Bronchial epithelial cell (primary cell): ENCODE data around the gene ITGA4. TPM values are rescaled to one million over a fixed set of nuclear protein-coding genes. Genes with fewer than 3 reads are reported as not detected.

ENCODE experiments used
- DNase-seq: peaks from one replicate; pipeline ENCODE4 v3.0.0-alpha.2; 2010; ENCODE audit warnings: low read depth
- FAIRE-seq: peaks from 2 replicates; lab custom pipeline; 2011; peaks lifted over from hg19 to GRCh38; lab: Jason Lieb, UNC
- H3K27me3 ChIP-seq: 2 replicates; pipeline ENCODE4 v1.5.1; 2011; ENCODE audit warnings: low read length; ENCODE audit not compliant: control insufficient read depth, insufficient read depth
- H3K36me3 ChIP-seq: 2 replicates; pipeline ENCODE4 v1.5.1; 2011; ENCODE audit warnings: low read length; ENCODE audit not compliant: control insufficient read depth, insufficient read depth
- H3K4me3 ChIP-seq: 2 replicates; pipeline ENCODE4 v1.5.1; 2011; ENCODE audit warnings: mild to moderate bottlenecking, low read depth, low read length, control low read depth
- CTCF ChIP-seq: IDR thresholded peaks from 2 replicates; pipeline ENCODE4 v1.5.1; 2011; ENCODE audit warnings: mild to moderate bottlenecking, moderate library complexity, low read length, control low read depth, inconsistent platforms; ENCODE audit not compliant: insufficient read depth, severe bottlenecking
- total RNA-seq: library from RNA; depleted of rRNA; stranded (reverse); fragments of >200 nt; gene quantifications from 2 replicates; pipeline ENCODE4 v1.2.1, GENCODE V29; 2014

The ITGA4 gene
- total RNA-seq, 1 donor from 2014 or later: 0.79 TPM

- H3K4me3 ChIP-seq: no peak overlapping the region
- DNase-seq: no peak
- no peak for FAIRE-seq
- H3K36me3 ChIP-seq: no peaks in the 10 kb centered on the region
- TF ChIP-seq CTCF: no peak
- no peaks in the 10 kb centered on the region for H3K27me3 ChIP-seq
Observed at GRCh38 chr2:181421131-181421458, 36.1 kb upstream of the ITGA4 start.

GRCh38 chr2:181421464-181421863 lies 35.7 kb upstream of the ITGA4 start:
- no peak for DNase-seq
- no peak for FAIRE-seq
- TF ChIP-seq CTCF: no peak
- Histone ChIP-seq H3K27me3 (no peaks in the 10 kb centered on the region), H3K4me3 (no peak overlapping the region), H3K36me3 (no peaks in the 10 kb centered on the region)

- TF ChIP-seq CTCF: no peak
- FAIRE-seq (no peak), DNase-seq (no peak)
- no peaks in the 10 kb centered on the region for H3K27me3 ChIP-seq
- no peak overlapping the region for H3K4me3 ChIP-seq
- no peaks in the 10 kb centered on the region for H3K36me3 ChIP-seq
Observed at GRCh38 chr2:181426672-181427071, 30.5 kb upstream of the ITGA4 start.

GRCh38 chr2:181430406-181431118 lies 26.6 kb upstream of the ITGA4 start:
- Histone ChIP-seq H3K27me3 (no peaks in the 10 kb centered on the region), H3K4me3 (no peak overlapping the region), H3K36me3 (no peaks in the 10 kb centered on the region)
- peak; percentile 34 for TF ChIP-seq CTCF
- DNase-seq (peak; percentile 3), FAIRE-seq (no peak)

GRCh38 chr2:181431674-181432073 lies 25.5 kb upstream of the ITGA4 start:
- no peak overlapping the region for H3K4me3 ChIP-seq
- FAIRE-seq: no peak

More at GRCh38 chr2:181431674-181432073, 25.5 kb upstream of the ITGA4 start:
- no peaks in the 10 kb centered on the region for H3K27me3 ChIP-seq
- no peak for TF ChIP-seq CTCF
- H3K36me3 ChIP-seq: no peaks in the 10 kb centered on the region
- DNase-seq: no peak
